Gastrocnemius medialis (tissue), 4 donors: ENCODE results near the gene FNDC11. TPM values are rescaled to one million over a fixed set of nuclear protein-coding genes. Genes with fewer than 3 reads are reported as not detected.
A peak's percentile ranks its signal among the peaks of the same experiment; 100 is the strongest.

Source experiments
- ATAC-seq, 2 donors: fragments of 150-250 bp; one replicate each; pipeline ENCODE4 v1.9.1; 2016
- DNase-seq, 2 donors: peaks; one replicate each; pipeline ENCODE4 v3.0.0-alpha.2; 2019
- H3K27ac ChIP-seq, 4 donors: fragments of 200-600 bp; sonication (generic); 1 replicate in 1 of 4; 2 replicates in 3 of 4; pipeline ENCODE4 v1.5.1; 2016 to 2018; ENCODE audit warnings: mild to moderate bottlenecking in 2 of 4, moderate library complexity in 1 of 4
- H3K27me3 ChIP-seq, 3 donors: fragments of 200-600 bp; sonication (generic) in 2 of 3; 1 replicate in 1 of 3; 2 replicates in 2 of 3; pipeline versions ENCODE4 v1.5.1 to v1.6.0; 2016 to 2019; ENCODE audit warnings: mild to moderate bottlenecking in 1 of 3, moderate library complexity in 1 of 3
- H3K36me3 ChIP-seq, 2 donors: fragments of 200-600 bp; sonication (generic) in 1 of 2; one replicate each; pipeline ENCODE4 v1.5.1; 2017 to 2018
- H3K4me1 ChIP-seq, 2 donors: fragments of 200-600 bp; sonication (generic) in 1 of 2; one replicate each; pipeline ENCODE4 v1.5.1; 2016 to 2017; ENCODE audit warnings: mild to moderate bottlenecking in 2 of 2
- H3K4me3 ChIP-seq, 4 donors: fragments of 200-600 bp; sonication (generic) in 3 of 4; 1 replicate in 1 of 4; 2 replicates in 3 of 4; pipeline ENCODE4 v1.5.1; 2016 to 2019; ENCODE audit warnings: mild to moderate bottlenecking in 2 of 4
- H3K9me3 ChIP-seq, 3 donors: fragments of 200-600 bp; sonication (generic) in 2 of 3; 1 replicate in 1 of 3; 2 replicates in 2 of 3; pipeline ENCODE4 v1.5.1; 2016 to 2019
- POLR2A ChIP-seq, 2 donors: fragments of 450-650 bp; IDR thresholded peaks; one replicate each; pipeline ENCODE4 v1.6.1; 2017; ENCODE audit warnings: antibody characterized with exemption in 2 of 2, mild to moderate bottlenecking in 2 of 2, moderate library complexity in 2 of 2
- in situ Hi-C, 4 donors: fragments of 200-750 bp; cut with MboI; loops; one replicate each; pipeline versions ENCODE4 v1.15.0 to v1.8.0; 2017; ENCODE audit warnings: low sequenced_read_pairs in 4 of 4
- intact Hi-C: fragments of 100-400 bp; cut with DNase I; formaldehyde crosslinking; loops from one replicate; pipeline ENCODE4 v1.15.1; 2023; ENCODE audit warnings: low total_unique reads
- total RNA-seq, 4 donors: library from RNA; depleted of rRNA; stranded (reverse); fragments of >200 nt; gene quantifications; one replicate each; pipeline versions ENCODE4 v1.1.0 to v1.2.3, GENCODE V29; 2016
- TF ChIP-seq, protein P1 (sequence below), 5 experiments: fragments of 450-650 bp in 3 of 5; fragments of 200-600 bp in 2 of 5; sonication (generic) in 2 of 5; IDR thresholded peaks in 4 of 5; conservative IDR thresholded peaks in 1 of 5; 1 replicate in 4 of 5; 2 replicates in 1 of 5; pipeline ENCODE4 v1.5.1; 2016 to 2019; ENCODE audit warnings: antibody characterized with exemption in 5 of 5, mild to moderate bottlenecking in 3 of 5, moderate library complexity in 3 of 5

FNDC11 gene
- total RNA-seq, 4 donors from 2014 or later = 0.13 TPM; not detected in 3

DNA sequence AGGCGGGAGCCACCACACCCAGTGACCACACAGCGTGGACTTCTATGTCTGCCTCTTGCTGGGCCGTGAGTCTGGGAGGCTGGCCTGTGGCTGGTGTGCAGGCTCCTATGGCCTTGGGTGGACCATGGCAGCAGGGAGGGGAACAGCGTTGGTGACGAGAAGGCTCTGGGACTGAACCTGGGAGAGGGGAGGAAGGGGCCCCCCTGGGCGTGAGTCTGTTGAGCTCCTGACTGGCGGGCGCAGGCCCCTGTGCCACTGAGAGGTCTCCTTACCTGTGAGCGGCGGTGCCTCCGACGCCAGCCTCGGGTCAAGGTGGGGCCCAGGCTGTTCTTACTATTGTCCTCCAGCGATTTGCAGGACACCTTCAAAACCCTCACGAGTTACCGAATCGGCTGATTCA is 32.8 kb downstream of the FNDC11 start:
- H3K27ac ChIP-seq = no peak overlapping the region
- in situ Hi-C loops = no loop called here
- no peaks in the 10 kb centered on the region for H3K27me3 ChIP-seq
- H3K4me1 ChIP-seq = peaks cover 0 to 6% of the 10 kb centered on the region in 2 donors
- H3K4me3 ChIP-seq = no peak overlapping the region
- intact Hi-C loops = no loop called here
- TF ChIP-seq, protein P1, sequence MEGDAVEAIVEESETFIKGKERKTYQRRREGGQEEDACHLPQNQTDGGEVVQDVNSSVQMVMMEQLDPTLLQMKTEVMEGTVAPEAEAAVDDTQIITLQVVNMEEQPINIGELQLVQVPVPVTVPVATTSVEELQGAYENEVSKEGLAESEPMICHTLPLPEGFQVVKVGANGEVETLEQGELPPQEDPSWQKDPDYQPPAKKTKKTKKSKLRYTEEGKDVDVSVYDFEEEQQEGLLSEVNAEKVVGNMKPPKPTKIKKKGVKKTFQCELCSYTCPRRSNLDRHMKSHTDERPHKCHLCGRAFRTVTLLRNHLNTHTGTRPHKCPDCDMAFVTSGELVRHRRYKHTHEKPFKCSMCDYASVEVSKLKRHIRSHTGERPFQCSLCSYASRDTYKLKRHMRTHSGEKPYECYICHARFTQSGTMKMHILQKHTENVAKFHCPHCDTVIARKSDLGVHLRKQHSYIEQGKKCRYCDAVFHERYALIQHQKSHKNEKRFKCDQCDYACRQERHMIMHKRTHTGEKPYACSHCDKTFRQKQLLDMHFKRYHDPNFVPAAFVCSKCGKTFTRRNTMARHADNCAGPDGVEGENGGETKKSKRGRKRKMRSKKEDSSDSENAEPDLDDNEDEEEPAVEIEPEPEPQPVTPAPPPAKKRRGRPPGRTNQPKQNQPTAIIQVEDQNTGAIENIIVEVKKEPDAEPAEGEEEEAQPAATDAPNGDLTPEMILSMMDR (IDR thresholded peaks at IDR 0.05 in 4 of 5, conservative IDR thresholded peaks at IDR 0.05 in 1 of 5) = no peak
- TF ChIP-seq POLR2A (IDR thresholded peaks at IDR 0.05) = no peak
- H3K36me3 ChIP-seq = peaks cover 0 to 38% of the 10 kb centered on the region in 2 donors
- H3K9me3 ChIP-seq = no peaks in the 10 kb centered on the region
- no peak for DNase-seq
- ATAC-seq = no peak

DNA sequence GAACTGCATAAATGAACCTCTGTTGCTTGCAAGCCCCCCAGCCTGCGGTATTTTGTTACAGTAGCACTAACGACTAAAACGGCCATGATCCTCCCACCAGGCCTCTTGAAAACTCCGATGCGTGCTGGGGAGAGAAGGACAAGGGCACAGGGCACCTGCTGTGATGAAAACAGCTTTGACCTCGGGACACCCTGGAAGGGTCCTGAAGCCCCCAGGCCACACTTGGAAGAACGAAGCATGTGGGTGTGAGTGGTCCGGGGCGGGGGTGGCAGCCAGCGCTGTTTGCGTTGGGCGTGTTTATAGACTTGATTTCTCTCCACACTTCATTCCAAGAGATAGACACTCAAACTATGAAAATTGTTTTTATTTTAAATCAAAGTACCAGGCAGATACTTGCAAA is 33.3 kb downstream of the FNDC11 start:
- in situ Hi-C loops (no loop called here), intact Hi-C loops (no loop called here)
- H3K4me3 ChIP-seq = no peak overlapping the region
- H3K4me1 ChIP-seq = peaks cover 0 to 6% of the 10 kb centered on the region in 2 donors
- H3K27me3 ChIP-seq = no peaks in the 10 kb centered on the region
- no peak for TF ChIP-seq POLR2A (IDR thresholded peaks at IDR 0.05)
- peaks cover 0 to 42% of the 10 kb centered on the region in 2 donors for H3K36me3 ChIP-seq
- no peak for DNase-seq
- ATAC-seq = no peak
- no peaks in the 10 kb centered on the region for H3K9me3 ChIP-seq
- no peak overlapping the region for H3K27ac ChIP-seq

DNA sequence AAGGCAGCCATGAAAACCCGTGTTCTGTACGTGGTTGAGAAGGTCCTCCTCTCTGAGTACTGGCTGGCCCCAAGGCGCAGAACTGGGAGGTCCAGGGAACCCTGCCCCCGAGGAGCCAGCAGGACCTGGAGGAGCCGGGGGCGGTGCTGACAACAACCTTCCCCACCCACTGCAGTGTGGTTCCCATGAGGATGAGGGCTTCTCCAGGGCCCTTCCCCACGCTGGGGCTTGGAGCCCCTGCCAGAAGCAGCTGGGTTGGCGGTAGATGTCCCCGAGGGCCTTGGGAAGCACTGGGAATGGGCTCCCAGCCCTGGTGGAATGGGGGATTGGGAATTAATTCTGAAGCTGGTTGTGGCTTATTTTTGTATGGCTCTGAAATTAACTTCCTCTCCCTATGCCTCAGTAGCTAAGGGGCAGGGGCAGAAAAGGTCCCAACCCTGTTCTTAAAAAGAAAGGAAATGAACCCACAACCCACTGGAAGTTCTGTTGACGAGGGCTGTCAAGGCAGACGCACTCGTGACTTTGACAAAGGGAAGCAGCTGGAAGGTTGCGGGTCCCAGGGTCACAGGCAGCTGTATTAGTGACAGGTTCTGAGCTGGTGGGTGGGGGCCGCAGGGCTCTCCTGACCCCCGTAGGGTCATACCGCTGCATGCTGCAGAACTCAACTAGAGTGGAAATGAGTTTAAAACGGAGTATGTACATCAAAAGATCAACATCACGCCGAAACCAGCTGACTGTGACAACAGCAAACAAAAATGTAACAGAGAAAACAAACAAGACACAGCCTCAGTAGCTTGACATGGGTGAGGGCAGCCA is 34.0 kb downstream of the FNDC11 start:
- Histone ChIP-seq H3K4me3 (no peak overlapping the region), H3K36me3 (peaks cover 0 to 50% of the 10 kb centered on the region in 2 donors), H3K9me3 (no peaks in the 10 kb centered on the region), H3K4me1 (peaks cover 0 to 6% of the 10 kb centered on the region in 2 donors), H3K27ac (peak overlapping the region in 1 of 4 donors; percentile 6), H3K27me3 (no peaks in the 10 kb centered on the region)
- intact Hi-C loops = no loop called here
- in situ Hi-C loops = no loop called here
- ATAC-seq = no peak
- TF ChIP-seq, protein P1 (IDR thresholded peaks at IDR 0.05 in 4 of 5, conservative IDR thresholded peaks at IDR 0.05 in 1 of 5) = no peak
- no peak for TF ChIP-seq POLR2A (IDR thresholded peaks at IDR 0.05)
- DNase-seq = no peak

DNA sequence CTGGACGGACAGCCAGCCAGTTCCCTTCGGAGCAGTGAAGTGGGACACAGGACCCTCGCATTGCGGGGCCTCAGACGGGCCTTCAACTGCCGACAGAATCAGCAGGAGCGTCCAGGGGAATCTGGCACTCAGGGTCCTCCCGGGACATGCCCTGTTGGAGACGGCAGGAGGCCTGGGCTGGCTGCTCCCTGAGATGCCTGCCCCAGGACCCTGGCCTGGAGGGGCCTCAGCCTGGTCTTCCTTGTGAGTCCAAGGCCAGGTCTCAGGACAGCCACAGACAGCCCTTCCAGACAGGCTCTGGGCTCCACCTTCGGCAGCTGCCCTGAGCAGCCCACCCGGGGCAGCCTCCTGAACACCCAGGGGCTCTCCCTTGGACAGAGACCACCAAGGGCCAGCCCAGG is 34.7 kb downstream of the FNDC11 start:
- Histone ChIP-seq H3K27ac (peak overlapping the region in 1 of 4 donors; percentile 6), H3K4me3 (no peak overlapping the region), H3K4me1 (peaks cover 0 to 6% of the 10 kb centered on the region in 2 donors), H3K9me3 (no peaks in the 10 kb centered on the region), H3K27me3 (no peaks in the 10 kb centered on the region), H3K36me3 (peaks cover 0 to 50% of the 10 kb centered on the region in 2 donors)
- in situ Hi-C loops = no loop called here
- intact Hi-C loops = no loop called here
- TF ChIP-seq, protein P1 (IDR thresholded peaks at IDR 0.05 in 4 of 5, conservative IDR thresholded peaks at IDR 0.05 in 1 of 5) = no peak
- TF ChIP-seq POLR2A (IDR thresholded peaks at IDR 0.05) = no peak
- no peak for DNase-seq
- no peak for ATAC-seq

DNA sequence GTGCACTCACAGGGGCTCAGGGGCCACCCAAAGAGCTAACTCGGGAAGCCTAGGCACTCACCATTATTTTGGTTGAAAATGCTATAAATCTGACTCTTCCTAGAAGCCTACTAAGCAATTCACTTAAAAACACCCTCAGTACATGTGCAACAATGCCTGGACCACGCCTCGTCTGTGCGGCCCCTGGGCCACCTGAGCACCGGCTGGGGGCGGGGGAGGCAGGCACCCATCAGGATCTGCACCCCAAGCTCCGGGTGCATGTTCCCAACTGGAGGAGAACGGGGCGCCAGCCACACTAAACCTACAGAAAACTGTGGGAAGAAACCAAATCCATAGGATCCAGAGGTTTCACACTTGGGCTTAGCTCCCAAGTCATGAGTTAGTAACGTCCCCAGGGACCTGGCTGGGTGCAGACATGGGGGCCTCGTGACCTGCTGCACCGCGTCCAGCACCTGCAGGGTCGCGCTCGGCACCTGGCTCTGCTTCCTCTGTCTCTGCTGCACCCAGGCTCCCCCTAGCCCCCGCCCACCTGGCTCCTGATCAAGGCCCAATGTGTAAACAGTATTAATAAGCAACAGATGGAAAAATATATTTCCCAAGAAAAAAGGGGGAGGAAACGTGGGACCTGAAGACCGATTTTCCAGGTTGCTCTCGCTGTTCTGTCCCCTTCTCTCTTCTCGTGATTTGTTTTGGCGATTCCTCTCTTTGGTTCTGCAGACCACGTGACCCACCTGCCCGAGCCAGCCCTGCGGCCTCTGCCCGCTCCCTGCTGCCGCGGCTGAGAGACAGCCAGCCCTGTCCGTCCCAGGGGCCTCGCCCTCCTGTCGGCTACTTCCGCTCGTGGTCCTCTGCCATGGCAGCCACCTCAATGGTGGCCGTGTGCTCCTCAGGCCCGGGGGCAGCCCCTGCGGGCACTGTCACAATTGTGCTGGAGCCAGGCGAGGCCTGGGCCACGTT is 35.6 kb downstream of the FNDC11 start:
- peaks cover 0 to 6% of the 10 kb centered on the region in 2 donors for H3K4me1 ChIP-seq
- no peak overlapping the region for H3K4me3 ChIP-seq
- in situ Hi-C loops = no loop called here
- DNase-seq = no peak
- intact Hi-C loops = no loop called here
- H3K27ac ChIP-seq = no peak overlapping the region
- H3K9me3 ChIP-seq = no peaks in the 10 kb centered on the region
- TF ChIP-seq POLR2A (IDR thresholded peaks at IDR 0.05) = no peak
- TF ChIP-seq, protein P1 (IDR thresholded peaks at IDR 0.05 in 4 of 5, conservative IDR thresholded peaks at IDR 0.05 in 1 of 5) = no peak
- no peaks in the 10 kb centered on the region for H3K27me3 ChIP-seq
- no peak for ATAC-seq
- peaks cover 0 to 56% of the 10 kb centered on the region in 2 donors for H3K36me3 ChIP-seq
